ENCODE measurements around the gene PSKH1.
"Not testable (repeated sequence)": the region's sequence is repeated elsewhere in the genome, so short reads cannot be mapped to it uniquely, and the experiment has no call there.

PSKH1 gene

DNA sequence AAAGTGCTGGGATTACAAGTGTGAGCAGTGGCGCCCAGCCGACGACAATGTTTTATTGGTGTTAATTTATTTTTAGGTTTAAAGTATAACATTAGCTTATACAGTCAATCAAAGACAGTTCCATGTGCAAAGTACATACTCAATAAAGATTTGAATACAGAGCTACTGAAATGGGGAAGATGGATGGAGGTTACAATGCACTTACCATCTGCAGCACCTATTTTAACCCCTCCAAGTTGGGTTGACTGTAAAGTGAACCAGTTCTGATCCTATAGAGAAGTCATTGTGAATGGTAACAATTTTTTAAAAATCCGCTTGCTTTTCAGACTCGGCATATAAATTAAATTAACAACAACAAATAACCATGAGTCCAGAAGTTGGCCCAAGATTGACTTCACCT is 679 bp upstream of the PSKH1 start:
- no peak for DNase-seq

GRCh38 chr16:67893743-67894399 is 817 bp downstream of the PSKH1 start:
- DNase-seq = no peak

- DNase-seq = no peak
Measured at GRCh38 chr16:67897231-67897630, 4.2 kb downstream of the PSKH1 start.

DNA sequence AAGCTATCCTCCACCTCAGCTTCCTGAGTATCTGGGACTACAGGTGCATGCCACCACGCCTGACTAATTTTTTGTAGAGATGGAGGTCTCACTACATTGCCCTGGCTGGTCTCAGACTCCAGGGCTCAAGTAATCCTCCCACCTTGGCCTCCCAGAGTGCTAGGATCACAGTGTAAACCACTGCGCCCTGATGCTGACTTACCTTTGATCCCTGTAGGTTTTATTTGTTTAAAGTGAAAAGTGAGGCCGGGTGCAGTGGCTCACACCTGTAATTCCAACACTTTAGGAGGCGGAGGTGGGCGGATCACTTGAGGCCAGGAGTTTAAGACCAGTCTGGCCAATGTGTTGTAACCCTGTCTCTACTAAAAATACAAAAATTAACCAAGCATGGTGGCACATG is 8.7 kb downstream of the PSKH1 start:
- DNase-seq = no peak

GRCh38 chr16:67902831-67903230 is 9.8 kb downstream of the PSKH1 start:
- DNase-seq = no peak

GRCh38 chr16:67907397-67908180 is 14.5 kb downstream of the PSKH1 start:
- DNase-seq = no peak

DNA sequence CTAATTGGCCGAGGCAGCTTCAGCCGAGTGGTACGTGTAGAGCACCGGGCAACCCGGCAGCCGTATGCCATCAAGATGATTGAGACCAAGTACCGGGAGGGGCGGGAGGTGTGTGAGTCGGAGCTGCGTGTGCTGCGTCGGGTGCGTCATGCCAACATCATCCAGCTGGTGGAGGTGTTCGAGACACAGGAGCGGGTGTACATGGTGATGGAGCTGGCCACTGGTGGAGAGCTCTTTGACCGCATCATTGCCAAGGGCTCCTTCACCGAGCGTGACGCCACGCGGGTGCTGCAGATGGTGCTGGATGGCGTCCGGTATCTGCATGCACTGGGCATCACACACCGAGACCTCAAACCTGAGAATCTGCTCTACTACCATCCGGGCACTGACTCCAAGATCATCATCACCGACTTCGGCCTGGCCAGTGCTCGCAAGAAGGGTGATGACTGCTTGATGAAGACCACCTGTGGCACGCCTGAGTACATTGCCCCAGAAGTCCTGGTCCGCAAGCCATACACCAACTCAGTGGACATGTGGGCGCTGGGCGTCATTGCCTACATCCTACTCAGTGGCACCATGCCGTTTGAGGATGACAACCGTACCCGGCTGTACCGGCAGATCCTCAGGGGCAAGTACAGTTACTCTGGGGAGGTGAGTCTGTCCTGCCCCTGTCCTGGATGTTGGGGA is 16.1 kb downstream of the PSKH1 start:
- DNase-seq = no peak

GRCh38 chr16:67910158-67910557 is 17.1 kb downstream of the PSKH1 start:
- DNase-seq = no peak

GRCh38 chr16:67914758-67915495 is 21.9 kb downstream of the PSKH1 start:
- no peak for DNase-seq

DNA sequence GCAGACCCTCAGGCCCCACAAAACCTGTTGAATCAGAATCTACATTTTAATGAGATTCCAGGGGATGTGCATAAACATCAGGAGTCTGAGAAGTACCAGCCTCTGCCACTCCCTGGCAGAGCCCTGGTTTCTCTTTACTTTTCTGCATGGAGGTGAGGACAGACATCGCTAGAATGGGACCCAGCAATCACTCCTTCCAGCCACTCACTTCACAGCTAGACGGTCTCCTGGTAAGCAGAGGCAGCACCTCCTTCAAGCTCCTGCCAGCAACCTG is 22.4 kb downstream of the PSKH1 start:
- not testable (repeated sequence) for DNase-seq

DNA sequence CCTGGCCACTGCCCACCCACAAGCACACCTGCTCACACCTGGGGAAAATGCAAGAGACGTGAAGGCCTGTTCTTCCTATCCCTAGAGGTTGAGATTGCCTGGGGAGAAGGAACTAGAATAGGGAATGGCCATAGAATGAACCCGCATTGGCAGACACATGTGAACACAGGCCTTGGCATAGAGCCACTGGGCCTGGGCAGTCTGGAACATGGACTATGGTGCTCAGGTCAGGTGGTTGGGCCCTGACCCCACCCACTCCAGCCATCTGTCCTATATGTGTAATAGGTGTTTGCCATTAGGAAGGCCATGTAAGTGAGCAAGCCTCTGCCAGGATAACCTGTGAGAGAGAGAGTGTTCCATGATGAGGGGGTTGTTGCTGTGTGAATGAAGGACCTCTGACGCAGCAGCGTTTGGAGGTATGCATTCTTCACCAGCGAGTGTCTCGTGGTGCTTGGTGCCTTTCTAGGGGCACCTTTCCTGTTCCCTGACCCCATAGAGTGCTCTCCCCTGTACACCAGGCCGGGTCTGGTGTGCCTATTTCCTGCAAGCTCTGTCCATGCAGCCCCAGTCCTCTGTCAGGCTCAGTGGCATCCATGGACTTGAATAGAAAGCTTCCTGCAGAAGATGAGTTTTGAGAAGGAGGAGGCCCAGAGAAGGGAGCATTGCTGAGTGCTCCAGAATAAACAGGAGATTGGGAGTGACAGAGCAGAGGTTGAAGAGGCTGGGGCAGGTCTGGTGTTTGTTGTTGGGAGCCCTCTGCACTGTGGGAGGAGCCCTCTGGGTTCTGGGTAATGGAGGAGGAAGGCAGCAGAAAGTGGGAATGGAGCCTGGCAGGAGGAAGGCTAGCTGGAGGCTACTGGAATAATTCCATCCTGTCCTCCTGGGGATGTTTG is 23.0 kb downstream of the PSKH1 start:
- peak; percentile 43 for DNase-seq

- peak; percentile 27 for DNase-seq
Measured at GRCh38 chr16:67917140-67917851, 24.2 kb downstream of the PSKH1 start.

DNA sequence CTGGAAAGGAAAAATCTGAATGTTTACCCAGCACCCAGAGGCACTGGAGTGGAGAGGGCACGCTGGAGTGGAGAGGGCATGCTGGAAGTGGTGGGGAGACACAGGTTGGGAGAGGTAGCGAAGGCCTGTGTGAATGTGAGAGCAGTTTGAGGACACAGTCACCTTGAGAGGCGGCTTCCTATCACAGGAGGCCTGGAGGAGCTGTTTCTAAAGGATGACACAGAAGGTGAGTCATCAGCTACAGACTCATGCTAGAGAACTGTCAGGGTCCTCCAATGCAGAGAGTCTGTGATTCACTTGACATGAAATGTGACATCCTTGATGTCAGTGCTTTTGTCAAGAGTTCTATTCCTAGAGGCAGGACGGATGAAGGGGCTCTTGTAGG is 24.8 kb downstream of the PSKH1 start:
- peak; percentile 34 for DNase-seq

DNA sequence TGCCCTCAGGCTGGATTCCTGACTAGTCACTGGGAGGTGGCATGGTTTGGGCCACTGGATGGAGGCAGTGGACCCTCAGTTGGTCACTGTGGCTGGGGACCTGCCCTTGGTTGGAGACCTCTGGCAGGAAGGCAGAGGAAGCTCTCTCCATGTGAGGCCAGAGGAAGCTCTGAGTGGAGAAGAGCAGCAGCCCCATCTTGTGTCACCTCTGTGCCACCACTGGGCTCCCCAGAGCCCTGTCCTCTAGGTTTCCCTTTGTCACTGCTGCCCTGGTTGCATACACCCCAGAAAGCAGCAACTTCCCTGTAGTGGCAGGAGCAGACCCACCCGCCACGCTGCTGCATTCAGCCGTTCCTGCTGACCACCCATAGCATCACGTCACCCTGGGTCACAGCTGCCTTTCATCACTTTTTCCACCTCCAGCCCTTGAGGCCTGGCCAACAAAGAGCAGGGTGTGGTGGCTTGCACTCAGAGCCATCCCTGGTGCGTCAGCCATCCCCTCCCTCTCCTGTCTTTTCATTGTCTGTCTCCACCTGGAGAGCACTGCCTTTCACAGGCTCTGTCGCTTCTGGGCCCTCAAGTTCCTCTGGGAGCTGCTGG is 26.7 kb downstream of the PSKH1 start:
- DNase-seq = no peak

DNA sequence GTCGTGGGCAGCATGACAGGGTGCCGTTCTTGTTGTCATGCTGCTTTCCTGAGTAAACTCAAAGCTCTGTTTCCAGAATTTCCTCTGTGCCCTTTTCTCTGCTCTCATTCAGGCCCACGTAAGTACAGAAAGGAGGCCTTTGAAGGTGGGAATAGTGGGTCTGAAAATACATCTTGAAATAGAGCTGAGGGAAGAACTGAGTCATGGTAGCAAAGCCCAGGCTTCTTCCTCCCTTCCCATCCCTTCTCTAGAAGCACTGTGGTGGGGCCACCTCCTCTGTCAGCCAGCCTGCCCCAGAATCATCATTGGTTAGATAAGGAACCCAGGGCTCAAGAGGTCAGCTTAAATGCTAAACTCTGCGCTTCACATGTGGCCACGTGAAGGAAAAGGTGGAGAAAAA is 29.2 kb downstream of the PSKH1 start:
- no peak for DNase-seq

DNA sequence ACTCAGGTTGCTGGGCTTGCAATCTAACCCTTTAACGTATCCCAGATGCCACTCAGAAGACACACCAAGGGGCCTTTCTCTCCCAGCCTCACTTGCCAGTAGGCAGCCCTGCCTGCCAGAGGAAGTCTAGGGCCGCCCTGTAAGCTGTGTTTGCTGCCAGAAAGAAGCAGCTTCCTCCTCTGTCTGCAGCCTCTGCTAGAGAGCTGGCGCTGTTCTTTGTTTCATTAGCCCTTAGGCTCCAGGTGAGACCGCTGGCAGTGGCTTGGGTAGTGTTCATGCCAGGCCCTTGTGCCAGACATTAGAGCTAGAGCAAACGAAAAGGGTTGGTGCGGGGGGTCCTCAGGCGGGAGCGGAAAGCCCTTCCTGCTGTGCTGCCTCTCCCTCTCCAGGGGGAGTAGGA is 29.7 kb downstream of the PSKH1 start:
- peak; percentile 73 for DNase-seq

DNA sequence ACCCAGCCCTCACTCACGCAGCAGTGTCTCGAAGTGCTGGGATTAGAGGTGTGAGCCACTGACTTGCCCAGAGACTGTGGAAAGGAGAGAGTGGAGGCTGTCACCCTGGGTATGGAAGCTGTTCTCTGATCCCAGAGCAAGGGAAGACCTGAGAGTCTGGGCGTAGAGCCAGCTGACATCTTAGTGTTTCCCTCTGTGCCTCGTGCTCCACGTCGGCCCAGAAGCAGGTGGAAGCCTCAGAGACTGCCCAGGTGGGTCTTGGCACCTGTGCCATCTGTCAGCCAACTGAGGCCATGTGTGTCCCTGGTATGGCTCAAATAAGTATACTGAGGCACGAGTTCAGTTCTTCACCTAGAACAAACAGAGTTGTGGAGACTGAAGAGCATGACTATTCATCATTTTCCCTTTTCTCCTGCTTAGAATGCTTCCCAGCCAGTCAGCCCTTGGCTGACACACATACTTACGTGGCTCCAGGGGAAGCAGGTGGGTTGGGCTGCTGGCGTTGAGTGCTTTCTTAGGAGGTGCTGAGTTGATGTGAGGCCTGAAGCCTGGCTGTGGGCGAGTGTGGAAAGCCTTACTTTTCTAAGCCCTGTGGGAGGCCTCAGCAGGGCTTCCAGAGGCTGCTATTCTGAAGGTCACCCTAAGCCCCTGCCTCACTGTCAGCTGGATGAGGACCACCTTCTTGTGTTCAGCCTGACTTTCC is 30.5 kb downstream of the PSKH1 start:
- peak; percentile 49 for DNase-seq

DNA sequence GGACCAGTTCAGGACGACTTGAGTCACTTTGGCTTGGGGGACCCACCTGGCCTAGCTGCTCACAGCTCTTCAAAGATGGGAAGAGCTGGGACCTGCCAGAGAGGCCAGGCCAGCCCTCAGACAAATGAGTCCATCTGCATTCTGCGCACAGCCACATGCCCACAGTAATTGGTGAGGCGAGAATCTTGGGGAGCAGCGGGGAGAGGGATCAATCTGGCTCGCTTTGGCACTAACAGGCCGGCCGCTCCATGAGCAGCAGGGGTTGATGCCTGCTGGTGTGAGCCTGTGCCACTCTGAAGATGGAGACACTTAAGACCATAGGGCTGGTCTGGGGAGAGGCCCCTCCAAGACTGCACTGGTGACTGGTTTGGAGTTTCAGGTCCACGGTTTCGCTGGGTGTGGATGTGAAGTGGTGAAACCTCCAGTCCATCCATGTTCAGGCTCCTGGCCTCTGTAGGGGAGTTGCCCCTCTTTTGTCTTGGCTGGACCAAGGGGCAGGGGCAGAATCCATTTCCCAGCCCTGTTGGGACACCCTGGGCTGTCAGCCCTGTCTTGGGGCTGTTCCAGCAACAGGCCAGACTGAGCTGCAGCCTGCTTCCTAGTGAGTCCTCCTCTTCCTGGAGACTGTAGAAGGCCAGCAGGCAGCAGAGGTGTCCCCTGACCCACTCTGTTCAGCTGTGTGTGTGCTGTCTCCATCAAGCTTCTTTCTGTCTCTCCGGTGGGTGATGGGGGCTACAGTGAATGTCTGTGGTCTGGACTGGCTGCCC is 31.3 kb downstream of the PSKH1 start:
- no peak for DNase-seq

DNA sequence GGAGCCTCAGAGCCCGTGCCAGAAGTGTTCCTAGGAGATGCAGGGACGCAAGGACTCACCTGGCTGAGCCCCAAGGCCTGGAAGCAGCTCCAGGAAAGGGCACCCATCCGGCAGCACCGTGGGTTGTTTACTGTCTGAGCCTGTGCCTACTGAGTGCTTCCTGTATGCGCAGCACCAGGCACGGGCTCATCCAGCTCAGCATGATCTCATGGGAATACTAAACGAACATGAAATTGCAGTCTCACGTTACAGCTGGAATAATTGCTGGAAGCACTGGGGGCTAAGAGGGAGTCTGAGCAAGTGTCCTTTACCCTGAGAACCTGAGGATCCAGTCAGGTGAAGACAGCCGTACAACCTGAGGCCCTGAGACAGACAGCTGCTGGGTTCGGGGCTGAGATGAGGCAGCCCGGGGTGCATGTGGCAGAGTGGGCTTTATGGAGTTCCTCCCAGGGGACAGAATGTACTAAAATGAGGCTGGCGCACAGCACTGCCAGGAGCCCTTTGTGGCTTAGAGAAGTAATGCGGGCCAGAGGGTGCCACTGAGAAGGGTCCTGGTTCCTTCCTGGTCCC is 33.2 kb downstream of the PSKH1 start:
- DNase-seq = peak; percentile 71

Measured in NCI-H2029 treated with DMSO at 0.1 percent for 48 hours (cell line).